Vagina (tissue), 2 donors: ENCODE measurements around the gene CNIH1.

ENCODE experiments used
- CTCF ChIP-seq, 3 experiments: fragments of 450-650 bp in 2 of 3; fragments of 200-600 bp in 1 of 3; sonication (generic) in 1 of 3; IDR thresholded peaks; one replicate each; pipeline ENCODE4 v1.5.1; 2017 to 2019; ENCODE audit warnings: antibody characterized with exemption in 3 of 3, mild to moderate bottlenecking in 2 of 3, moderate library complexity in 2 of 3
- POLR2A ChIP-seq, 2 donors: fragments of 450-650 bp; IDR thresholded peaks; one replicate each; pipeline ENCODE4 v1.6.1; 2017; ENCODE audit warnings: antibody characterized with exemption in 2 of 2, mild to moderate bottlenecking in 2 of 2, moderate library complexity in 2 of 2
- POLR2AphosphoS5 ChIP-seq, 2 donors: sonication (generic); formaldehyde crosslinking; IDR thresholded peaks; one replicate each; pipeline ENCODE4 v1.9.0; 2017; ENCODE audit warnings: antibody characterized with exemption in 2 of 2, mild to moderate bottlenecking in 2 of 2, low read depth in 1 of 2; ENCODE audit not compliant: insufficient read depth in 1 of 2

GRCh38 chr14:54435500-54435981 lies 5.6 kb downstream of the CNIH1 start:
- no peak for TF ChIP-seq CTCF (IDR thresholded peaks at IDR 0.05)
- no peak for TF ChIP-seq POLR2A (IDR thresholded peaks at IDR 0.05)
- no peak for TF ChIP-seq POLR2AphosphoS5 (IDR thresholded peaks at IDR 0.05; ENCODE audit: insufficient read depth in 1 of 2, low read depth in 1 of 2)
